SK-N-SH (cell line): Measurements from ENCODE around the gene ATRAID. TPM values are rescaled to one million over a fixed set of nuclear protein-coding genes. Genes with fewer than 3 reads are reported as not detected.

ENCODE experiments used
- CTCF ChIA-PET: fragments of 300-600, 350-600 bp; formaldehyde crosslinking; extraction: SDS; loops from one replicate; lab custom pipeline; 2021; lab: Yijun Ruan, JAX
- POLR2A ChIA-PET: fragments of 350-600 bp; sonication (Branson Sonifier 250); formaldehyde crosslinking; extraction: SDS; loops from one replicate; lab custom pipeline; 2020; ENCODE audit warnings: antibody characterized with exemption, inconsistent platforms; lab: Yijun Ruan, JAX
- DNase-seq: peaks from one replicate; pipeline ENCODE4 v3.0.0; 2012
- H2AFZ ChIP-seq: fragments of 200-600 bp; sonication (generic); 2 replicates; pipeline ENCODE4 v1.8.1; 2016; ENCODE audit warnings: antibody characterized with exemption, mild to moderate bottlenecking, low read depth
- H3F3A ChIP-seq: fragments of 200-600 bp; sonication (generic); replicated peaks from 2 replicates; pipeline ENCODE3; 2016; ENCODE audit warnings: antibody characterized with exemption, mild to moderate bottlenecking; ENCODE audit not compliant: insufficient read depth
- H3K27ac ChIP-seq, 2 experiments: fragments of 200-500 bp in 1 of 2; fragments of 200-600 bp in 1 of 2; sonication (Bioruptor generic) in 1 of 2; sonication (generic), shearing (Covaris generic) in 1 of 2; 2 replicates each; pipeline versions ENCODE4 v1.5.1 to v1.6.1; 2014 to 2016; ENCODE audit warnings: low read depth in 2 of 2, inconsistent platforms in 1 of 2, low read length in 1 of 2, mild to moderate bottlenecking in 1 of 2, mixed read lengths in 1 of 2
- H3K27me3 ChIP-seq: fragments of 200-600 bp; sonication (generic), shearing (Covaris generic); 2 replicates; pipeline ENCODE4 v1.6.1; 2016; ENCODE audit warnings: mixed run types; ENCODE audit not compliant: insufficient read depth
- H3K36me3 ChIP-seq, 2 experiments: fragments of 200-500 bp in 1 of 2; fragments of 200-600 bp in 1 of 2; sonication (Bioruptor generic) in 1 of 2; sonication (generic) in 1 of 2; replicated peaks in 1 of 2; 2 replicates each; pipeline versions ENCODE3 to v1.5.1; 2014 to 2016; ENCODE audit warnings: low read length in 1 of 2, mild to moderate bottlenecking in 1 of 2; ENCODE audit not compliant: insufficient read depth in 2 of 2, control insufficient read depth in 1 of 2
- H3K4me1 ChIP-seq, 2 experiments: fragments of 200-500 bp in 1 of 2; fragments of 200-600 bp in 1 of 2; sonication (Bioruptor generic) in 1 of 2; sonication (generic), shearing (Covaris generic) in 1 of 2; 2 replicates each; pipeline versions ENCODE4 v1.5.1 to v1.6.1; 2014 to 2016; ENCODE audit warnings: low read depth in 1 of 2, low read length in 1 of 2, mixed run types in 1 of 2; ENCODE audit not compliant: insufficient read depth in 2 of 2, control insufficient read depth in 1 of 2
- H3K4me2 ChIP-seq: fragments of 200-600 bp; sonication (generic), shearing (Covaris generic); 2 replicates; pipeline ENCODE4 v1.6.1; 2017; ENCODE audit warnings: mixed run types
- H3K4me3 ChIP-seq, 2 experiments: fragments of 200-500 bp in 1 of 2; fragments of 200-600 bp in 1 of 2; sonication (Bioruptor generic) in 1 of 2; sonication (generic), shearing (Covaris generic) in 1 of 2; 2 replicates each; pipeline versions ENCODE4 v1.5.1 to v1.8.1; 2014 to 2016; ENCODE audit warnings: low read depth in 2 of 2, inconsistent platforms in 1 of 2, low read length in 1 of 2, mild to moderate bottlenecking in 1 of 2, mixed read lengths in 1 of 2, moderate library complexity in 1 of 2
- H3K79me2 ChIP-seq: fragments of 200-600 bp; sonication (generic); 2 replicates; pipeline ENCODE4 v1.8.1; 2017; ENCODE audit warnings: mild to moderate bottlenecking; ENCODE audit not compliant: insufficient read depth
- H3K9ac ChIP-seq: fragments of 200-600 bp; sonication (generic); 2 replicates; pipeline ENCODE4 v1.6.1; 2017; ENCODE audit warnings: mixed run types
- H3K9me2 ChIP-seq: fragments of 200-600 bp; sonication (generic); 2 replicates; pipeline ENCODE4 v1.6.1; 2017; ENCODE audit warnings: mixed run types
- H3K9me3 ChIP-seq: fragments of 200-600 bp; sonication (generic); 2 replicates; pipeline ENCODE4 v1.6.1; 2017; ENCODE audit warnings: mixed run types, mild to moderate bottlenecking, moderate library complexity
- H4K20me1 ChIP-seq: fragments of 200-600 bp; sonication (generic); 2 replicates; pipeline ENCODE4 v1.6.1; 2017; ENCODE audit warnings: mild to moderate bottlenecking, mixed run types; ENCODE audit not compliant: insufficient read depth
- CTCF ChIP-seq: fragments of 200-600 bp; sonication (generic); IDR thresholded peaks from 2 replicates; pipeline ENCODE4 v1.6.1; 2017; ENCODE audit warnings: antibody characterized with exemption, mild to moderate bottlenecking, moderate library complexity
- ELF1 ChIP-seq: IDR thresholded peaks from 2 replicates; pipeline ENCODE4 v1.4.0; 2012
- EP300 ChIP-seq, 2 experiments: IDR thresholded peaks; 2 replicates each; pipeline versions ENCODE4 v1.4.0 to v1.6.1; 2012; ENCODE audit warnings: borderline replicate concordance in 1 of 2, low read depth in 1 of 2, low read length in 1 of 2
- FOXM1 ChIP-seq: IDR thresholded peaks from 2 replicates; pipeline ENCODE4 v1.4.0; 2012; ENCODE audit warnings: low read depth, mild to moderate bottlenecking
- GATA2 ChIP-seq: sonication (generic); formaldehyde crosslinking; IDR thresholded peaks from 2 replicates; pipeline ENCODE4 v1.5.0; 2020; ENCODE audit warnings: mild to moderate bottlenecking, missing genetic modification reagents
- IRF3 ChIP-seq: fragments of 150-350 bp; IDR thresholded peaks from 2 replicates; pipeline ENCODE4 v1.6.1; 2016; ENCODE audit warnings: mild to moderate bottlenecking, low read depth, low read length
- JUND ChIP-seq: IDR thresholded peaks from 2 replicates; pipeline ENCODE4 v1.4.0; 2012
- MAX ChIP-seq: IDR thresholded peaks from 2 replicates; pipeline ENCODE4 v1.4.0; 2012; ENCODE audit warnings: low read depth
- NFIC ChIP-seq: IDR thresholded peaks from 2 replicates; pipeline ENCODE4 v1.4.0; 2012; ENCODE audit warnings: borderline replicate concordance
- POLR2AphosphoS5 ChIP-seq: IDR thresholded peaks from 2 replicates; pipeline ENCODE4 v1.6.1; 2012; ENCODE audit warnings: low read depth, low read length
- RAD21 ChIP-seq: IDR thresholded peaks from 2 replicates; pipeline ENCODE4 v1.6.1; 2012; ENCODE audit warnings: mild to moderate bottlenecking, low read length
- RXRA ChIP-seq: IDR thresholded peaks from 2 replicates; pipeline ENCODE4 v1.4.0; 2012; ENCODE audit warnings: low read depth, mild to moderate bottlenecking, borderline replicate concordance
- SMC3 ChIP-seq: IDR thresholded peaks from 2 replicates; pipeline ENCODE4 v1.6.1; 2012; ENCODE audit warnings: low read depth, low read length, improper control_type of control experiment
- USF1 ChIP-seq: IDR thresholded peaks from 2 replicates; pipeline ENCODE4 v1.4.0; 2012; ENCODE audit warnings: low read depth, borderline replicate concordance
- YY1 ChIP-seq: IDR thresholded peaks from 2 replicates; pipeline ENCODE4 v1.4.0; 2012; ENCODE audit warnings: low read depth, mild to moderate bottlenecking
- WGBS: methylation state at CpG from one replicate; pipeline ENCODE4 v1.1.6; 2017; ENCODE audit warnings: low lambda C conversion rate; 5-methylcytosine and 5-hydroxymethylcytosine counted together
- polyA plus RNA-seq, 3 experiments: library from polyadenylated mRNA; depleted of rRNA; stranded (reverse); fragments of >200 nt; gene quantifications; 2 replicates each; pipeline ENCODE4 v1.2.3, GENCODE V29; 2012

Gene ATRAID
- polyA plus RNA-seq, 1 of the 3 experiments (the other 2 are of a cell fraction): 289 TPM

GRCh38 chr2:27177441-27178351 lies 34.1 kb upstream of the ATRAID start:
- no peaks in the 10 kb centered on the region for H3K9me3 ChIP-seq
- H3K4me3 ChIP-seq: no peak overlapping the region
- H3K27me3 ChIP-seq: no peaks in the 10 kb centered on the region
- DNase-seq: no peak
- ChIA-PET POLR2A (interaction anchor here (1.6 kb wide), 1 partner anchor 43 kb away, joined by 4 read pairs; the partner anchor contains the start of gene PREB), CTCF (interaction anchor here (0.7 to 4.0 kb wide), 7 partner anchors 8 to 88 kb away, joined by 3 to 24 read pairs (median 4); no protein-coding TSS in a partner anchor)
- H3K4me2 ChIP-seq: no peak overlapping the region
- H3K4me1 ChIP-seq: peaks cover 3 to 28% of the 10 kb centered on the region in 2 experiments; a peak in 3 of 4 replicates
- WGBS: 71% methylated on average over 15 of the region's 15 CpGs
- H3K9ac ChIP-seq: no peak overlapping the region
- no peak overlapping the region for H2AFZ ChIP-seq
- H3K9me2 ChIP-seq: no peaks in the 10 kb centered on the region
- no peak overlapping the region for H3K27ac ChIP-seq
- H3F3A ChIP-seq: peaks cover 4% of the 10 kb centered on the region
- H3K79me2 ChIP-seq: no peaks in the 10 kb centered on the region
- H3K36me3 ChIP-seq: no peaks in the 10 kb centered on the region
- no peaks in the 10 kb centered on the region for H4K20me1 ChIP-seq
- TF ChIP-seq RXRA (no peak), MAX (no peak), EP300 (IDR thresholded peaks at IDR 0.05; ENCODE audit: borderline replicate concordance in 1 of 2, low read depth in 1 of 2, low read length in 1 of 2) (no peak), FOXM1 (no peak)

- POLR2A ChIA-PET: interaction anchor here (1.6 kb wide), 1 partner anchor 44 kb away, joined by 4 read pairs; the partner anchor contains the start of gene PREB
- H2AFZ ChIP-seq: no peak overlapping the region
- no peaks in the 10 kb centered on the region for H3K36me3 ChIP-seq
- no peak overlapping the region for H3K9ac ChIP-seq
- H3F3A ChIP-seq: peaks cover 4% of the 10 kb centered on the region
- 82% methylated on average over 3 of the region's 3 CpGs for WGBS
- H3K27ac ChIP-seq: no peak overlapping the region
- no peak overlapping the region for H3K4me2 ChIP-seq
- H3K9me3 ChIP-seq: no peaks in the 10 kb centered on the region
- no peaks in the 10 kb centered on the region for H3K27me3 ChIP-seq
- H3K4me1 ChIP-seq: peaks cover 3 to 29% of the 10 kb centered on the region in 2 experiments; a peak in 3 of 4 replicates
- H3K9me2 ChIP-seq: no peaks in the 10 kb centered on the region
- no peaks in the 10 kb centered on the region for H3K79me2 ChIP-seq
- CTCF ChIA-PET: interaction anchor here (0.7 to 4.0 kb wide), 7 partner anchors 9 to 87 kb away, joined by 3 to 24 read pairs (median 4); no protein-coding TSS in a partner anchor
- DNase-seq: no peak
- H3K4me3 ChIP-seq: no peak overlapping the region
- no peaks in the 10 kb centered on the region for H4K20me1 ChIP-seq
- no peak for TF ChIP-seq FOXM1
- TF ChIP-seq RAD21: no peak
- no peak for TF ChIP-seq NFIC
- TF ChIP-seq YY1: no peak
- no peak for TF ChIP-seq ELF1
- TF ChIP-seq GATA2 (CRISPR knock-in tag): no peak
- no peak for TF ChIP-seq POLR2AphosphoS5
- TF ChIP-seq CTCF: no peak
- no peak for TF ChIP-seq IRF3
- no peak for TF ChIP-seq USF1
- no peak for TF ChIP-seq SMC3
- no peak for TF ChIP-seq JUND
Measured at GRCh38 chr2:27178469-27178868, 33.4 kb upstream of the ATRAID start.
